HG02852 (cell line): Measurements from ENCODE around the gene ZNF423.
"Not testable (repeated sequence)": the region's sequence is repeated elsewhere in the genome, so short reads cannot be mapped to it uniquely, and the experiment has no call there.

Experiments used
- ATAC-seq: cut with Tn5 transposase; IDR thresholded peaks from one replicate; pipeline ENCODE4 v1.9.1; 2021; ENCODE audit warnings: mild to moderate bottlenecking, moderate library complexity; ENCODE audit not compliant: unreplicated experiment

Gene ZNF423

GRCh38 chr16:49701065-49701685, 154.7 kb downstream of the ZNF423 start:
- no peak for ATAC-seq

- ATAC-seq: no peak
Observed at GRCh38 chr16:49700251-49701064, 155.5 kb downstream of the ZNF423 start.

DNA sequence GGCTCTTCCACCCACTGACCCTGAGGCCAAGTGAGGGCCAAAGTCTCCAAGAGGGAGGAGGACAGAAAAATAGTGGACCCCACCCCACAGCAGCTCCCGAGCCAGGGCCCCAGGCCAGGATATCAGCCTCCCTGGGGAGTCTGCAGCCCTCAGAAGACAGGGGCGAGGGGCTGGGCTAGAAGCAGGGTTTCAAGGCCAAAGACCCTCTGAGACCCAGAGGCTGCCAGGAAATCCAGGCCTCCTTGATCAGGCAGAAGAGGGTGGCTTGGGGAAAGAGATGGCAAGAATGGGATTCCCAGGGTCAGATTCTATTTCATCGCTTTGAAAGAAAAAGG, 156.1 kb downstream of the ZNF423 start:
- ATAC-seq: no peak

DNA sequence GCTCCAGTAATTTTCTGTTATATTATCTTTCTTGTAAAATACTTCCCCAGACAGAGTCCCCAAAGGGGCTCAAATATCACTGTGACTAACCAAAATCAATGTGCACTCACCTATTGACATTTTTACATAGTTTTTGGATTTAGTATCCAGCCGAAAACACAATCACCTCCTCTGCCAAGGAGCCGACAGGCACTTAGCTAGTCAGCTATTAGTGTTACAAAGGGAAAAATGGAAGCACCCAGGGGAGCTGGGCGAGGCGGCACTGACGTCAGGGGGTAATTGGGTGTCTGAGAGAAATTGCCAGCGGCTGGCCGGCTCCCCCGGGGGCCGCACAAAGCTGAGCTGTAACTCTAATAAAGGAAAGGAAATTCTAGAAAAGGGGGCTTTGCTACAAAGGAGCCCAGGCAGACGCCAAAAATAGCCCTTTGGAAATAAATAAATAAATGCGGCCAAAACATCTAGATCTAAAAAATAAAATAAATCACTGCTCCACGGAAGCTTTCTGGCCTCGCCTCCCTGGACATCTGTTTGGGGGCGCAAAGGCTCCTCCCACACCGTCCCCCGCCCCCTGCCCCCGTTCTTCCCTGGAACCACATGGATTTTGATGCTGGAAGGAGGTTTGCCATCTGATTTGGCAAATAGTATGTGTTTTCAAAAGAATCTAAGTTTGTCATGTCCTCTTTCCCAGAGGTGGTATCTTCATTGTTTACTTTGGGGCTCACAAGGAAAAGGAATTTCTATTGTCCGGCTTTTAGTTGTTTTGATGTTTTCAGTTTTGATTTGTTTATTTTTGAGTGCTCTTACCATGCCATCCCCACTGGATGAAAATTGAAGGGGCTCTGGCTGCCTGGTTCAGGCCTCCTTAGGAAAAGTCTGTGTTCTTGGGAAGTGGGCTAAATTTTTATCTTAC, 156.7 kb downstream of the ZNF423 start:
- ATAC-seq: no peak

- no peak for ATAC-seq
Observed at GRCh38 chr16:49698453-49698815, 157.5 kb downstream of the ZNF423 start.

DNA sequence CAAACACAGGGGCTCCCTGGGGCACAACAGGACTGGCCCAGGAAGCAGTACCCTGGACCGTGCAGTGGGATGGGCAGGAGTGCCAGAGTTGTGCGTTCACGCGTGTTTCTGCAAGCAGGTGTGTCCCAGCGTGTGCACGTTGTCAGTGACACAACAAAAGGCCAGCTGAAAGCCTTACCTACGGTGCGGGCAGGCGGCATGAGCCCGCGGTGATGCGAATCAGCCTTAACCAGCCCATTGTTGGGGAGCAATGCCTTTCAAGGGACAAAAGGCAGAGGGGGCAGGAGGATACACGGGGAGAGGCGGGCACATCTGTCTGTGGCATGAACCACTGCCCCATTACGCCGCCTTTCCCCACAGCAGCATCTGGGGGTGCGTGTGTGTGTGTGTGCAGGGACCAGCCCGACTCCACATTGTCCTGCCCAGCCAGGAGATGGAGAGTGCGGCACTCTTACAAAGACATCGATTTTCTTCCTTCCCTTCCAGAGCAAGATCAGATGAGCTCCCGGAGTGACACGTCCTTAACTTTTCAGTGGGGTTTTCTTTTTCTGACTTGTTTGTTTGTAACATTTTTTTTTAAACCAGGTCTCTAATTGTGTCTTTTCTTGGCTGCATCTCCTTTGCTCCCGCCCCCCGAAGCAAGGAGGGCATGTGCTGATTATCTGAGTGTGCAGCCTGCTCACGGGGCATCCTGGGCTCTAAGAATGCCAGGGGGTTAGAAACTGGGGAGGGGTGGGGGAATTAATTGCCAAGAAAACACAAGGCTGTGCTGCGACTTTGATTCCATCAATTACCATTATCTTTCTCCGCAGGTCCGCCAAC, 158.1 kb downstream of the ZNF423 start:
- no peak for ATAC-seq

DNA sequence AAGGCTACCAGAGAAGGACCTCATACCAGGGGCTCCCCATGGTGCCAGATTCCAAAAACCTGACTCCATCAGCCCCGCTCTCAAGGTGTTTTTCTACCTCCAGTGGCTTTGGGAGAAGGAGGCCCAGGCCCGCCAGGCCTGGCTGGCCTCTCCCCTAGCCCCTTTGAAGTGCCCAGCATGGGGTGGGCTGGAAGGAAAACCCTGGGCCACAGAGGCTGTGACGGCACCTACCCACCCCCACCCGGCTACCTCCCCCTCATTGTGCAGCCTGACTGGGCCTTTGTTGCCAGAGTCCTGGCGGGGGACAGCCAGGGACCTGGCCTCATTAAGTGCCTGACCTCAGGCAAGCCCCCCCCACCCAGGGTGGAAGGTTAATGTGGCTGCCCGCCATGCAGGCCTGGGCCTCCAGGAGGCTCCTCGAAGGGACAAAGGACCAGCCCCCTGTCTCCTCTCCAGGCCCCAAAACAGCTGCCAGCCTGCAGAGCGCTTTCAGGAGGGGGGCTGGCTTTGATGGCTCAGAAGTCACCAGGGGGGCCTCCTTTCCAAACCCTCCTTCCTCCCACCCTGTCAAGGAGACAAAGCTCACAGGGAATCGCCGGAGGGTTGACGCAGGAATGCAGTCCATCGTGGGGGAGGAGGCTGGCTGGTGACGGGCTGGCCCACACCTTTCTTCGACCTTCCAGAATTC, 159.4 kb downstream of the ZNF423 start:
- ATAC-seq: no peak

- no peak for ATAC-seq
Observed at GRCh38 chr16:49695782-49696413, 160.0 kb downstream of the ZNF423 start.

- no peak for ATAC-seq
Observed at GRCh38 chr16:49693445-49693844, 162.5 kb downstream of the ZNF423 start.

DNA sequence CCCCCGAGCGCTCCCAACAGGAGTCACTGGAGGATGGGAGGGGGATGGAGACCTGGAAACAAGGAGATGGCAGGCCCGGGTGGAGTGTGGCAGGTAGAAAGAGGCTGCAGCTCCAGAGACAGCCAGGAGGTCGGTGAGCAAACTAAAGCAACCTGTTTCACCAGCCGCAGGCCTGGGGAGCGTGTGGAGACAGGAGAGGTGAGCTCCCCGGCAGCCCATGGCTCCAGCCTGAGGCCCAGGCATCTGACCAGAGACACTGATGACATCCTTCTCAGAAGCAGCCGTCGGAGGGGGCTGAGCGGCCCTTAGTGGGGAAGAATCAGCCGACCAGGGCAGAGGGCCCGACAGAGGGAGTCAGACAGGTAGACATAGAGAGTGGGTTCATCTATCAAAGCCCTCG, 165.1 kb downstream of the ZNF423 start:
- ATAC-seq: no peak

DNA sequence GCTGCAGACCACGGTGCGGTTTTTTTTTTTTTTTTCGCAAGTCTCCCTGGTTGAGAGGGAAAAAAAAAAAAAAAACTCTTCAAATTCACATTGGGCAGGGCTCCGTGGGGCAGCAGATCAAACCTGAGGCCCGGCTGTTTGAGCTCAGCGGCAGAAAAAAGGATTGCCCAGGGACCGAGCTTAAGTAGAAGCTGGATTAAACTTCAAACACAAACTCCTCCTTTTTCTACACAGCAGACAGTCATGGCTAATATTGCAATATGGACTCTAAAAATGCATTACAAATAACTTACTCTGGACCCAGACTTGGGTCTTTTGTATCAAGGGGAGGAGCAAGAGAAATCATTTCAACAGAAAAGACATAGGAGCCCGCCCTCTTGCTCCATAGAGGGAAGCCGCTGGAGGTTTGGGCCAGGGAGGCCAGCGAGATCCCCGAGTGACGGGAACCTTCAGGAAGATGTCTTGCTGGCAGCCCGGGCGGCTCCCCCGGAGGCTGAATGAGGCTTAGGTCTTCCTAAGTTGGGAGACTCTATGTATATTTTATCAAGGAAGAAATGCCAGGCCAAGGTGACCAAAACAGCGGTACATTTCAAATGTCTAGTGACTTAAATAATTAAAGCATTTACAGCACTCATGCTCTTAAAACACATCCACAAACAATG, 167.7 kb downstream of the ZNF423 start:
- no peak for ATAC-seq

- ATAC-seq: no peak
Observed at GRCh38 chr16:49687476-49688002, 168.4 kb downstream of the ZNF423 start.

GRCh38 chr16:49684696-49685095, 171.2 kb downstream of the ZNF423 start:
- no peak for ATAC-seq

- ATAC-seq: no peak
Observed at GRCh38 chr16:49682577-49683165, 173.2 kb downstream of the ZNF423 start.

GRCh38 chr16:49681217-49681883, 174.6 kb downstream of the ZNF423 start:
- ATAC-seq: no peak

GRCh38 chr16:49679095-49679494, 176.8 kb downstream of the ZNF423 start:
- ATAC-seq: no peak

DNA sequence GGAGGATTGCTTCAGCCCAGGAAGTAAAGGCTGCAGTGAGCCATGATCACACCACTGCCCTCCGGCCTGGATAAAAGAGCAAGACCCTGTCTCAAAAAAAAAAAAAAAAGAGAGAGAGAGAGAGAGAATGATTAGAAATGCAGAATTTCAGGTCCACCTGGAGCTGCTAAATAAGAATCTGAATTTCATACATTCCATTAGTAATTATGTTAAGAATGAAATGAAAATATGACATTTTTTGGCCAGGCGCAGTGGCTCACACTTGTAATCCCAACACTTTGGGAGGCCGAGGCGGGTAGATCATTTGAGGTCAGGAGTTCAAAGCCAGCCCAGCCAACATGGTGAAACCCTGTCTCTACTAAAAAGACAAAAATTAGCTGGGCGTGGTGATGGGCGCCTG, 178.3 kb downstream of the ZNF423 start:
- ATAC-seq: not testable (repeated sequence)

DNA sequence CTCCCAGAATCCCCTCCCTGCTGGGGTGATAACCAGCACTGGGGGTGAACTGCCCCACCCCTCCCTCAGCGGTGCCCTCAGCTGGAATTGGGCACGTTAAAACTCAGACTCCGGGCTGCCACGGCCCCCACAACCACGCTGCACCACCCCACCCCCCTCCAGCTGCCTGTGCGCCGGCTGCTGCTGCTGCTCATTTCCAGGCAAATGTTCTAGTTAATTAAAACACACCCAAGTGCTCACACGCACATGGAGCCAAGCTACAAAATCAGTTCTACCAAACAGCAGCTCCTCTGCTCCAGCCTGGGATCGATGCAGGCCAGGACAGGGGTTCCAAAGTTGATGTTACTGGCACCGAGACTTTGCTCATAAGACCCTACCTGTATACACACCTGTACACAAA, 180.5 kb downstream of the ZNF423 start:
- no peak for ATAC-seq
